Liver (tissue), 9 donors: Measurements from ENCODE around the gene CDKN2AIPNL. TPM values are rescaled to one million over a fixed set of nuclear protein-coding genes. Genes with fewer than 3 reads are reported as not detected.
"Not testable (repeated sequence)": the region's sequence is repeated elsewhere in the genome, so short reads cannot be mapped to it uniquely, and the experiment has no call there.

Experiments
- DNase-seq: peaks from one replicate; pipeline ENCODE4 v3.0.0-alpha.2; 2017; ENCODE audit warnings: low spot score
- H3K27ac ChIP-seq, 2 donors: one replicate each; pipeline ENCODE4 v1.7.0; 2013; ENCODE audit warnings: inconsistent platforms in 2 of 2, low read length in 2 of 2, control low read depth in 1 of 2, low read depth in 1 of 2, mild to moderate bottlenecking in 1 of 2
- H3K27me3 ChIP-seq, 4 donors: one replicate each; pipeline versions ENCODE4 v1.6.1 to v1.7.0; 2013; ENCODE audit warnings: low read length in 3 of 4, inconsistent platforms in 1 of 4, mild to moderate bottlenecking in 1 of 4, moderate library complexity in 1 of 4; ENCODE audit not compliant: control insufficient read depth in 4 of 4, insufficient read depth in 4 of 4
- H3K36me3 ChIP-seq, 4 donors: one replicate each; pipeline versions ENCODE4 v1.6.1 to v1.7.0; 2013; ENCODE audit warnings: low read length in 3 of 4, mild to moderate bottlenecking in 3 of 4, low read depth in 1 of 4, moderate library complexity in 1 of 4; ENCODE audit not compliant: control insufficient read depth in 4 of 4, insufficient read depth in 3 of 4
- H3K4me1 ChIP-seq, 4 donors: one replicate each; pipeline versions ENCODE4 v1.6.1 to v1.7.0; 2013; ENCODE audit warnings: low read length in 3 of 4, mild to moderate bottlenecking in 3 of 4, moderate library complexity in 1 of 4; ENCODE audit not compliant: control insufficient read depth in 4 of 4, insufficient read depth in 4 of 4
- H3K4me3 ChIP-seq, 3 donors: one replicate each; pipeline versions ENCODE4 v1.6.1 to v1.7.0; 2013; ENCODE audit warnings: low read length in 3 of 3, control low read depth in 1 of 3, low read depth in 1 of 3, mild to moderate bottlenecking in 1 of 3
- H3K9ac ChIP-seq, 2 donors: one replicate each; pipeline ENCODE4 v1.7.0; 2013; ENCODE audit warnings: low read length in 2 of 2, mild to moderate bottlenecking in 2 of 2, moderate library complexity in 2 of 2, control low read depth in 1 of 2, low read depth in 1 of 2
- H3K9me3 ChIP-seq, 4 donors: one replicate each; pipeline versions ENCODE4 v1.6.1 to v1.7.0; 2013; ENCODE audit warnings: low read length in 3 of 4; ENCODE audit not compliant: control insufficient read depth in 4 of 4
- CTCF ChIP-seq: fragments of 150-350 bp; IDR thresholded peaks from 2 replicates; pipeline ENCODE4 v1.5.1; 2017; ENCODE audit warnings: improper control_type of control experiment, low read depth, low read length; ENCODE audit not compliant: missing input control
- EGR1 ChIP-seq, 2 donors: IDR thresholded peaks; 2 replicates each; pipeline ENCODE4 v1.6.1; 2016 to 2018; ENCODE audit warnings: antibody characterized with exemption in 2 of 2, low read depth in 2 of 2
- FOXA2 ChIP-seq: IDR thresholded peaks from 2 replicates; pipeline ENCODE4 v1.6.1; 2016; ENCODE audit warnings: antibody characterized with exemption
- GABPA ChIP-seq, 2 donors: IDR thresholded peaks in 1 of 2; conservative IDR thresholded peaks in 1 of 2; 2 replicates each; pipeline ENCODE4 v1.6.1; 2016; ENCODE audit warnings: antibody characterized with exemption in 2 of 2, mild to moderate bottlenecking in 1 of 2, moderate library complexity in 1 of 2
- HNF4A ChIP-seq, 2 donors: conservative IDR thresholded peaks; 2 replicates each; pipeline ENCODE4 v1.6.1; 2016; ENCODE audit warnings: antibody characterized with exemption in 2 of 2, mild to moderate bottlenecking in 2 of 2
- HNF4G ChIP-seq: IDR thresholded peaks from 2 replicates; pipeline ENCODE4 v1.6.1; 2016; ENCODE audit warnings: antibody characterized with exemption
- MAX ChIP-seq: IDR thresholded peaks from 2 replicates; pipeline ENCODE4 v1.6.1; 2016; ENCODE audit warnings: antibody characterized with exemption
- RAD21 ChIP-seq, 2 donors: IDR thresholded peaks; 2 replicates each; pipeline ENCODE4 v1.6.1; 2016; ENCODE audit warnings: antibody characterized with exemption in 2 of 2, mild to moderate bottlenecking in 2 of 2
- TAF1 ChIP-seq: conservative IDR thresholded peaks from 2 replicates; pipeline ENCODE4 v1.6.1; 2016; ENCODE audit warnings: antibody characterized with exemption, mild to moderate bottlenecking
- YY1 ChIP-seq: IDR thresholded peaks from 2 replicates; pipeline ENCODE4 v1.6.1; 2016; ENCODE audit warnings: antibody characterized with exemption, mild to moderate bottlenecking
- WGBS: extraction: QIAGEN DNeasy Blood & Tissue Kit; methylation state at CpG from one replicate; pipeline ENCODE4 v1.1.7; 2013; 5-methylcytosine and 5-hydroxymethylcytosine counted together
- polyA plus RNA-seq, 2 donors: library from polyadenylated mRNA; stranded (reverse) in 1 of 2; unstranded in 1 of 2; fragments of 200-250 nt in 1 of 2; fragments of >200 nt in 1 of 2; fragmentation: Nextera tagmentation in 1 of 2; extraction: Ambion mirVana in 1 of 2; gene quantifications; one replicate each; pipeline versions ENCODE4 v1.2.1 to v1.2.3, GENCODE V29; 2013 to 2015
- total RNA-seq, 2 donors: library from RNA; depleted of rRNA; stranded (reverse); fragments of >200 nt; gene quantifications; one replicate each; pipeline ENCODE4 v1.2.3, GENCODE V29; 2014
- donor health status: healthy.
- donor health status: healthy.
- donor health status: healthy.
- donor health status: healthy.
- donor health status: healthy.

CDKN2AIPNL gene
- total and polyA plus RNA-seq, 4 donors: 7.2 to 13.3 (median 9.3) TPM

DNA sequence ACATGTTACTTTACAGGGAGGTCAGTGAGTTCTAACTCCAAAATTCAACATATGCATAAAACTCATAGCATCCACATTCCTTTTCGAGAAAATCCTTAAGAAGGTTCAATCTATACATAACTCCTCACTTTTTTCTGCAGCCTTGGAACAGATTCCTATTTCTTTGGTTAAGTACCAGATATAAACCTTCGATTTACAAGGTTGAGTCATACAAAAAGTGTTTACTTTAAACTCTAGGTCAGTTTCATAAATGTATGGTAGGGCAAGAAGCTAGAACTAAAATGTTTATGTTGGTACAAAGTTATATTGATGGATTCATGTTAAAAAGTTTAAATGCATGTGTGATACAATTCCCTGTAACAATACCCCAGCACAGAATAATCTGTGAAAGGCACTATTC lies 19.4 kb downstream of the CDKN2AIPNL start (continued):
- TF ChIP-seq MAX (no peak), CTCF (no peak), HNF4G (no peak), GABPA (IDR thresholded peaks at IDR 0.05 in 1 of 2, conservative IDR thresholded peaks at IDR 0.05 in 1 of 2) (no peak)

GRCh38 chr5:134387443-134387842 lies 24.2 kb downstream of the CDKN2AIPNL start:
- H3K36me3 ChIP-seq: peaks cover 13 to 76% (median 63%) of the 10 kb centered on the region in 4 donors
- WGBS: 97% methylated on average over 1 of the region's 1 CpG
- DNase-seq: no peak
- H3K4me3 ChIP-seq: no peak overlapping the region
- no peaks in the 10 kb centered on the region for H3K27me3 ChIP-seq
- no peak overlapping the region for H3K27ac ChIP-seq
- no peaks in the 10 kb centered on the region for H3K9me3 ChIP-seq
- H3K9ac ChIP-seq: no peak overlapping the region
- TF ChIP-seq HNF4G (no peak), TAF1 (no peak)
- H3K4me1 ChIP-seq: no peaks in the 10 kb centered on the region

GRCh38 chr5:134383980-134384697 lies 27.5 kb downstream of the CDKN2AIPNL start:
- Histone ChIP-seq H3K9ac (no peak overlapping the region), H3K4me3 (no peak overlapping the region), H3K27ac (no peak overlapping the region), H3K9me3 (no peaks in the 10 kb centered on the region), H3K4me1 (no peaks in the 10 kb centered on the region), H3K27me3 (no peaks in the 10 kb centered on the region), H3K36me3 (peaks cover 10 to 67% (median 60%) of the 10 kb centered on the region in 4 donors)
- no peak for TF ChIP-seq FOXA2
- no peak for TF ChIP-seq YY1
- no peak for TF ChIP-seq GABPA (IDR thresholded peaks at IDR 0.05 in 1 of 2, conservative IDR thresholded peaks at IDR 0.05 in 1 of 2)
- no peak for TF ChIP-seq HNF4G
- TF ChIP-seq RAD21 (IDR thresholded peaks at IDR 0.05): no peak
- no peak for TF ChIP-seq HNF4A (conservative IDR thresholded peaks at IDR 0.05)
- no peak for TF ChIP-seq CTCF
- no peak for TF ChIP-seq EGR1 (IDR thresholded peaks at IDR 0.05; ENCODE audit: low read depth in 2 of 2)
- 89% methylated on average over 4 of the region's 4 CpGs for WGBS
- DNase-seq: no peak

DNA sequence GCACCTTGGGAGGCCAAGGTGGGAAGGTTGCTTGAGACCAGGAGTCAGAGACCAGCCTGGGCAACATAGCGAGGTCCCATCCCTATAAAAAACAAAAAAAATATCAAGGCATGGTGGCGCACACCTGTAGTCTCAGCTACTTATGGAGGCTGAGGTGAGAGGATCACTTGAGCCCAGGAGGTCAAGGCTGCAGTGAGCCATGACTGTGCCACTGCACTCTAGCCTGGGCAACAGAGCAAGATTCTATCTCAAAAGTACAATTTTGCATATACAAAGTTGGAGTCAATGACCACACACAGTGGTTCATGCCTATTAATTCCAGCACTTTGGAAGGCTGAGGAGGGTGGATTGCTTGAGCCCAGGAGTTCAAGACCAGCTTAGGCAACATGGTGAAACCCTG lies 29.5 kb downstream of the CDKN2AIPNL start:
- H3K4me3 ChIP-seq, H3K9me3 ChIP-seq, H3K4me1 ChIP-seq, H3K27me3 ChIP-seq, H3K27ac ChIP-seq, H3K9ac ChIP-seq, DNase-seq: not testable (repeated sequence)
- 100% methylated on average over 2 of the region's 2 CpGs for WGBS
- peaks cover 7 to 66% (median 53%) of the 10 kb centered on the region in 4 donors for H3K36me3 ChIP-seq
